Measurements from ENCODE around the gene LRRC71. TPM values are rescaled to one million over a fixed set of nuclear protein-coding genes. Genes with fewer than 3 reads are reported as not detected.

Gene LRRC71
- 10 to 100 TPM; 17.5 to 23.1 TPM for total RNA-seq
- polyA plus RNA-seq (ENCODE audit: insufficient read depth, low read depth, low replicate concordance), result 49.2 TPM
- long read RNA-seq, donor 1, partial matches to known transcripts, result 27 of 28 reads
- long read RNA-seq, donor 1, other reads (novel, unspliced or antisense), result 0 of 28 reads
- long read RNA-seq, donor 2, result 0 reads

DNA sequence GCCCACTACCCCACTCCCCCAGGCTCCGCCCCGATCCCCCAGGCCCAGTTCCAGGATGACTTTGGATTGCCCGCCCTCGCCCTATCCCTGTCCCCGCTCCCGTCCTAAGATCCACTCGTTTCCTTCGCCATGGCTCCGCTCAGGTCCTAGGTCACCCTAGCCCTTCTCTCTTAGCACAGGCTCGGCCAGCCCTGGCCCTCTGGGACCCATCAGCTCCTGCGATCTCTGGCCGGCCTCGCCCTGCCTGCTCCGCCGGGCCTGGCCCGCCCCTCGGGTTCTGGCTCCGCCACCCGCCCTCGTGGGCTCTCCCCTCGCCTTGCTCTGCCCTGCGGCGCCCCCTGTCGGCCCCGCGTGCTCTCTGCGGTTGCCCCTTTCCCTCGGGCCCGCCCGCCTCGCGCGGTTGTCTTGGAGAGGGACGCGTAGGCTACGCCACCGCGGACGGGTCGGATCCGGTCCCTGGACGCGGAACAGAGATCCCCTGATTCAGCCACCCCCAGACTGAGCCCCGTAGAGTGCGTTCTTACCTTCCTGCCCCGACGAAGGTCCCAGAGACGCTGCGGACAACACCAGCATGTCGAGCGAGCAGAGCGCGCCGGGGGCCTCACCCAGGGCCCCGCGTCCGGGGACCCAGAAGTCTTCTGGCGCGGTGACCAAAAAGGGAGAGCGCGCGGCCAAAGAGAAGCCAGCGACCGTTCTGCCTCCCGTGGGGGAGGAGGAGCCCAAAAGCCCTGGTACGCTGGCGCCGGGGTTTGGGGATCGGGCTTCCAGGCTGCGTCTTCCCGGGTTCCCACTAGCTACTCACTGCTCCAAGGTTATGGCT lies at the start of gene LRRC71:
LRRC71 (plus strand) TSS at position 400 of the 820 bp plus-strand sequence; CDS start at position 572, 172 bp downstream.
- no peak for TF ChIP-seq POLR2A (IDR thresholded peaks at IDR 0.05)
- TF ChIP-seq, protein P1, sequence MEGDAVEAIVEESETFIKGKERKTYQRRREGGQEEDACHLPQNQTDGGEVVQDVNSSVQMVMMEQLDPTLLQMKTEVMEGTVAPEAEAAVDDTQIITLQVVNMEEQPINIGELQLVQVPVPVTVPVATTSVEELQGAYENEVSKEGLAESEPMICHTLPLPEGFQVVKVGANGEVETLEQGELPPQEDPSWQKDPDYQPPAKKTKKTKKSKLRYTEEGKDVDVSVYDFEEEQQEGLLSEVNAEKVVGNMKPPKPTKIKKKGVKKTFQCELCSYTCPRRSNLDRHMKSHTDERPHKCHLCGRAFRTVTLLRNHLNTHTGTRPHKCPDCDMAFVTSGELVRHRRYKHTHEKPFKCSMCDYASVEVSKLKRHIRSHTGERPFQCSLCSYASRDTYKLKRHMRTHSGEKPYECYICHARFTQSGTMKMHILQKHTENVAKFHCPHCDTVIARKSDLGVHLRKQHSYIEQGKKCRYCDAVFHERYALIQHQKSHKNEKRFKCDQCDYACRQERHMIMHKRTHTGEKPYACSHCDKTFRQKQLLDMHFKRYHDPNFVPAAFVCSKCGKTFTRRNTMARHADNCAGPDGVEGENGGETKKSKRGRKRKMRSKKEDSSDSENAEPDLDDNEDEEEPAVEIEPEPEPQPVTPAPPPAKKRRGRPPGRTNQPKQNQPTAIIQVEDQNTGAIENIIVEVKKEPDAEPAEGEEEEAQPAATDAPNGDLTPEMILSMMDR (IDR thresholded peaks at IDR 0.05), result peak; percentile 78 to 92 (median 82)
- intact Hi-C loops (cut with DNase I; ENCODE audit: low total_unique reads), result no loop called here
- Histone ChIP-seq H3K4me1 (peaks cover 10% of the 10 kb centered on the region), H3K4me3 (peak within 1 kb of the TSS; percentile 9 to 29), H3K9me3 (no peaks in the 10 kb centered on the region), H3K27ac (no peak within 1 kb of the TSS), H3K27me3 (no peaks in the 10 kb centered on the region), H3K36me3 (ENCODE audit: low read depth, missing control alignments) (no peaks in the 10 kb centered on the region)
- peak; percentile 87 for DNase-seq
- 6 to 12% methylated on average over 24 to 65 of the region's 71 CpGs for WGBS, 2 donors

- no peaks in the 10 kb centered on the region for H3K9me3 ChIP-seq
- H3K4me1 ChIP-seq, result peaks cover 10% of the 10 kb centered on the region
- H3K27me3 ChIP-seq, result no peaks in the 10 kb centered on the region
- H3K27ac ChIP-seq, result no peak overlapping the region
- H3K4me3 ChIP-seq, result no peak overlapping the region
- 84 to 86% methylated on average over 15 to 18 of the region's 18 CpGs for WGBS, 2 donors
- DNase-seq, result no peak
- H3K36me3 ChIP-seq (ENCODE audit: low read depth, missing control alignments), result no peaks in the 10 kb centered on the region
- intact Hi-C loops (cut with DNase I; ENCODE audit: low total_unique reads), result no loop called here
- no peak for TF ChIP-seq POLR2A (IDR thresholded peaks at IDR 0.05)
- TF ChIP-seq, protein P1 (IDR thresholded peaks at IDR 0.05), result no peak
Measured at GRCh38 chr1:156873659-156874058, 46.8 kb upstream of the LRRC71 start.

GRCh38 chr1:156874142-156874541 lies 46.3 kb upstream of the LRRC71 start:
- Histone ChIP-seq H3K27me3 (no peaks in the 10 kb centered on the region), H3K4me3 (no peak overlapping the region), H3K36me3 (ENCODE audit: low read depth, missing control alignments) (no peaks in the 10 kb centered on the region), H3K4me1 (peaks cover 10% of the 10 kb centered on the region), H3K27ac (no peak overlapping the region), H3K9me3 (no peaks in the 10 kb centered on the region)
- TF ChIP-seq, protein P1 (IDR thresholded peaks at IDR 0.05), result no peak
- no peak for TF ChIP-seq POLR2A (IDR thresholded peaks at IDR 0.05)
- DNase-seq, result no peak
- 81 to 86% methylated on average over 3 to 5 of the region's 5 CpGs for WGBS, 2 donors
- intact Hi-C loops (cut with DNase I; ENCODE audit: low total_unique reads), result no loop called here

DNA sequence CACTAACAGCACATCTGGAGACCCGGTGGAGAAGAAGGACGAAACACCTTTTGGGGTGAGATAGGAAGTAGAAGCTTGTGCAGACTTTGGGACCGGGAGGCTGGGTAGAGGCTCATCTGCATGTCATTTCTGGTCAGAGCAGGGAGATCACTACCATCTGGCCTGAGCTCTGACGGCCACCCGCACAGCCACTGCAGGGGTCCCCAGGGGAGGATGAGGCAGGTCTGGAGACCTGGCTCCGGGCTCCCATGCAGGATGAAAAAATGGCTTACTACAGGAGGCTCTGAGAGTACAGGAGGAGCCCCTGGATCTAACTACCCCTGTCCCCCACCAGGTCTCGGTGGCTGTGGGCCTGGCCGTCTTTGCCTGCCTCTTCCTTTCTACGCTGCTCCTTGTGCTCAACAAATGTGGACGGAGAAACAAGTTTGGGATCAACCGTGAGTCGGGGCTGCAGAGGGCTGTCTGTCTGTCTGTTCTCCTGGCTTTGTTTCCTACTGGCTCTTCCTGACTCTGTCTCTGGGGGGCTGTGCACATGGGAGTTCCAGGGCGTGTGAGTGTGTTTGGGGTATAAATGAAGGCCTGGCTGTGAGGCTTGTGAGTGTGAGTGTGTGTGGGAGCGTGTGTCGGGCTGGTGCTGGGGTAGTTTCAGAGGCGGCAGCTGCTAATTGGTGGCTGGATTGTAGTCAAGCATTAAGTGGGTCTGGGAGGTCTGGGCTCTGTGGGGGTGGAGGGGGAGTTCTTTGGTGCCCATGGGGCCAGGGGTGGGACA lies 45.7 kb upstream of the LRRC71 start:
- no peak for DNase-seq
- TF ChIP-seq POLR2A (IDR thresholded peaks at IDR 0.05), result no peak
- TF ChIP-seq, protein P1 (IDR thresholded peaks at IDR 0.05), result no peak
- Histone ChIP-seq H3K4me3 (no peak overlapping the region), H3K27ac (no peak overlapping the region), H3K9me3 (no peaks in the 10 kb centered on the region), H3K4me1 (peaks cover 10% of the 10 kb centered on the region), H3K27me3 (no peaks in the 10 kb centered on the region), H3K36me3 (ENCODE audit: low read depth, missing control alignments) (no peaks in the 10 kb centered on the region)
- WGBS, 2 donors, result 84 to 92% methylated on average over 14 to 16 of the region's 16 CpGs
- intact Hi-C loops (cut with DNase I; ENCODE audit: low total_unique reads), result no loop called here

Measured in testis (tissue), 5 donors.